Type B pancreatic cell (in vitro differentiated cells): ENCODE results near the gene YTHDC2. TPM values are rescaled to one million over a fixed set of nuclear protein-coding genes. Genes with fewer than 3 reads are reported as not detected.
"Not testable (repeated sequence)": the region's sequence is repeated elsewhere in the genome, so short reads cannot be mapped to it uniquely, and the experiment has no call there.

Experiments
- DNase-seq: peaks from one replicate; pipeline ENCODE4 v3.0.0; 2021; ENCODE audit warnings: mixed read lengths; ENCODE audit not compliant: unreplicated experiment; ENCODE audit errors: extremely low spot score
- H3K27ac Mint-ChIP-seq: 2 replicates; pipeline ENCODE4 v1.8.0; 2021; ENCODE audit warnings: mild to moderate bottlenecking, mixed read lengths
- H3K27me3 Mint-ChIP-seq: 2 replicates; pipeline ENCODE4 v1.8.0; 2021; ENCODE audit warnings: mixed read lengths
- H3K36me3 Mint-ChIP-seq: 2 replicates; pipeline ENCODE4 v1.8.0; 2021; ENCODE audit warnings: mixed read lengths
- H3K4me1 Mint-ChIP-seq: one replicate; pipeline ENCODE4 v1.8.0; 2021; ENCODE audit warnings: mixed read lengths; ENCODE audit not compliant: unreplicated experiment
- H3K4me3 Mint-ChIP-seq: 2 replicates; pipeline ENCODE4 v1.8.0; 2021; ENCODE audit warnings: mild to moderate bottlenecking, mixed read lengths
- H3K9me3 Mint-ChIP-seq: 2 replicates; pipeline ENCODE4 v1.8.0; 2021; ENCODE audit warnings: mixed read lengths
- total RNA-seq: library from RNA; stranded (reverse); gene quantifications from 2 replicates; pipeline ENCODE4 v1.2.1, GENCODE V29; 2021; ENCODE audit warnings: low replicate concordance
- TF ChIP-seq, protein P1 (sequence below): fragments of 200-600 bp; sonication (generic); conservative IDR thresholded peaks from 2 replicates; pipeline ENCODE4 v1.5.0; 2021; ENCODE audit warnings: antibody characterized with exemption, mild to moderate bottlenecking

Gene YTHDC2
- total RNA-seq, 1 donor from 2014 or later: 30.4 TPM

- no peak overlapping the region for H3K4me3 Mint-ChIP-seq
Observed at GRCh38 chr5:113601423-113601822, 87.9 kb downstream of the YTHDC2 start.

GRCh38 chr5:113603246-113603645, 89.8 kb downstream of the YTHDC2 start:
- not testable (repeated sequence) for H3K9me3 Mint-ChIP-seq, H3K4me1 Mint-ChIP-seq, H3K27ac Mint-ChIP-seq, DNase-seq, H3K36me3 Mint-ChIP-seq, H3K27me3 Mint-ChIP-seq, H3K4me3 Mint-ChIP-seq

More at GRCh38 chr5:113601423-113601822, 87.9 kb downstream of the YTHDC2 start:
- TF ChIP-seq, protein P1, sequence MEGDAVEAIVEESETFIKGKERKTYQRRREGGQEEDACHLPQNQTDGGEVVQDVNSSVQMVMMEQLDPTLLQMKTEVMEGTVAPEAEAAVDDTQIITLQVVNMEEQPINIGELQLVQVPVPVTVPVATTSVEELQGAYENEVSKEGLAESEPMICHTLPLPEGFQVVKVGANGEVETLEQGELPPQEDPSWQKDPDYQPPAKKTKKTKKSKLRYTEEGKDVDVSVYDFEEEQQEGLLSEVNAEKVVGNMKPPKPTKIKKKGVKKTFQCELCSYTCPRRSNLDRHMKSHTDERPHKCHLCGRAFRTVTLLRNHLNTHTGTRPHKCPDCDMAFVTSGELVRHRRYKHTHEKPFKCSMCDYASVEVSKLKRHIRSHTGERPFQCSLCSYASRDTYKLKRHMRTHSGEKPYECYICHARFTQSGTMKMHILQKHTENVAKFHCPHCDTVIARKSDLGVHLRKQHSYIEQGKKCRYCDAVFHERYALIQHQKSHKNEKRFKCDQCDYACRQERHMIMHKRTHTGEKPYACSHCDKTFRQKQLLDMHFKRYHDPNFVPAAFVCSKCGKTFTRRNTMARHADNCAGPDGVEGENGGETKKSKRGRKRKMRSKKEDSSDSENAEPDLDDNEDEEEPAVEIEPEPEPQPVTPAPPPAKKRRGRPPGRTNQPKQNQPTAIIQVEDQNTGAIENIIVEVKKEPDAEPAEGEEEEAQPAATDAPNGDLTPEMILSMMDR: no peak
- no peaks in the 10 kb centered on the region for H3K27me3 Mint-ChIP-seq
- H3K36me3 Mint-ChIP-seq: no peaks in the 10 kb centered on the region
- H3K9me3 Mint-ChIP-seq: no peaks in the 10 kb centered on the region
- peaks cover 2% of the 10 kb centered on the region for H3K4me1 Mint-ChIP-seq
- no peak overlapping the region for H3K27ac Mint-ChIP-seq
- DNase-seq: no peak

GRCh38 chr5:113606298-113607134, 93.0 kb downstream of the YTHDC2 start:
- H3K4me3 Mint-ChIP-seq: peak overlapping the region; percentile 65

DNA sequence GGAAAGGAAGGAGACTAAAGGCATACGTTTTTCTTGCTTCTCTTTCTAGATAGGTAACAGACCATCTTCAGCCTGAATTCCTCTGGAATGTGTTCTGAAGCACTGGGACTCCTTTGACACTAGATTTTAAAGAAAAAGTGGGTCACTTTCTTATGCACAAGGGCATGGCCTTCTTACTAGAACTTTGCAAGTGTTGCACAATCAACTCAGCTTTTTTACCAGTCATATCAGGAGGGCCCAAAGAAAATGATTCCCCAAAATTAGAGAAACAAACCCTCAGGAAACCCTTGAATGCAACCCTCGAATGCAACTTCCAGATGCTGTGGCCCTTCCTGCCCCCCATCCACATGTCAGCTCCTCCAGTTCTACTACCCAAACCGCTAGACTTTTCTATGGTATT, 93.9 kb downstream of the YTHDC2 start:
- TF ChIP-seq, protein P1: no peak
- no peaks in the 10 kb centered on the region for H3K27me3 Mint-ChIP-seq
- H3K4me3 Mint-ChIP-seq: no peak overlapping the region
- peaks cover 3% of the 10 kb centered on the region for H3K4me1 Mint-ChIP-seq
- H3K36me3 Mint-ChIP-seq: no peaks in the 10 kb centered on the region
- H3K9me3 Mint-ChIP-seq: no peaks in the 10 kb centered on the region
- DNase-seq: no peak
- no peak overlapping the region for H3K27ac Mint-ChIP-seq

More at GRCh38 chr5:113606298-113607134, 93.0 kb downstream of the YTHDC2 start:
- TF ChIP-seq, protein P1: peak; percentile 87
- DNase-seq: no peak
- H3K27ac Mint-ChIP-seq: no peak overlapping the region
- peaks cover 3% of the 10 kb centered on the region for H3K4me1 Mint-ChIP-seq
- H3K9me3 Mint-ChIP-seq: no peaks in the 10 kb centered on the region
- H3K27me3 Mint-ChIP-seq: no peaks in the 10 kb centered on the region
- H3K36me3 Mint-ChIP-seq: no peaks in the 10 kb centered on the region

- no peak overlapping the region for H3K4me3 Mint-ChIP-seq
- H3K4me1 Mint-ChIP-seq: peaks cover 3% of the 10 kb centered on the region
- H3K9me3 Mint-ChIP-seq: no peaks in the 10 kb centered on the region
- TF ChIP-seq, protein P1: no peak
- H3K27ac Mint-ChIP-seq: no peak overlapping the region
- no peaks in the 10 kb centered on the region for H3K36me3 Mint-ChIP-seq
- H3K27me3 Mint-ChIP-seq: no peaks in the 10 kb centered on the region
- no peak for DNase-seq
Observed at GRCh38 chr5:113608113-113608596, 94.7 kb downstream of the YTHDC2 start.

DNA sequence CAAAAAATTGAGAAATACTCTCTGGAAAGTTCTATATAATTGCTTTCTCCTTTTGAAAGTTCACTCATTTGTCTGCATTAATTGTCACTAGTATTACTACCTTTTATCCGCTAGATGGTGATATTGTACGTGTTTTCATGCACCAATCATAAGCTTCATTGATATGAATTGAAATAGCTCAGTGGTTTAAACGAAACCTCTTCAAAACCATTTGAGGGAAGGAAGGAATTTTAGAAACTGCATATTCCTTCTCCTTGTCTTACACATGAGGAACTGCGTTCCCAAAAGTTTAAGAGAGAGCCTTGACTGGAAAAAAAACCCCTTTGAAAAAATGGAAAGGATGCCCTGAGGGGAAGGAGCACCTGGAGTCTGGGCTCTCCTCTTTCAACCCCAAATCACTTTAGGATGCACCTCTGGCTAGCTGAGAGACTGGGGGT, 98.6 kb downstream of the YTHDC2 start:
- no peaks in the 10 kb centered on the region for H3K27me3 Mint-ChIP-seq
- DNase-seq: no peak
- no peak overlapping the region for H3K4me3 Mint-ChIP-seq
- TF ChIP-seq, protein P1: peak; percentile 85
- no peaks in the 10 kb centered on the region for H3K4me1 Mint-ChIP-seq
- no peak overlapping the region for H3K27ac Mint-ChIP-seq
- no peaks in the 10 kb centered on the region for H3K9me3 Mint-ChIP-seq
- H3K36me3 Mint-ChIP-seq: no peaks in the 10 kb centered on the region
